Left ventricle myocardium inferior (tissue), 1 donor: ENCODE results near the gene TRIP12. TPM values are rescaled to one million over a fixed set of nuclear protein-coding genes. Genes with fewer than 3 reads are reported as not detected.

Experiments used
- DNase-seq: peaks from one replicate; pipeline ENCODE4 v3.0.0-alpha.2; 2020
- H3K27ac ChIP-seq: fragments of 200-600 bp; replicated peaks from 2 replicates; pipeline ENCODE4 v1.8.0; 2021
- H3K27me3 ChIP-seq: fragments of 200-600 bp; 2 replicates; pipeline ENCODE4 v1.8.0; 2021; ENCODE audit warnings: low read depth
- H3K36me3 ChIP-seq: fragments of 200-600 bp; 2 replicates; pipeline ENCODE4 v1.8.0; 2021
- H3K4me1 ChIP-seq: fragments of 200-600 bp; 2 replicates; pipeline ENCODE4 v1.8.0; 2021
- H3K4me3 ChIP-seq: fragments of 200-600 bp; 2 replicates; pipeline ENCODE4 v1.8.0; 2021; ENCODE audit warnings: mild to moderate bottlenecking, moderate library complexity
- H3K9me3 ChIP-seq: fragments of 200-600 bp; replicated peaks from 2 replicates; pipeline ENCODE4 v1.8.0; 2021
- CTCF ChIP-seq: fragments of 200-600 bp; IDR thresholded peaks from 2 replicates; pipeline ENCODE4 v1.8.0; 2021; ENCODE audit warnings: antibody characterized with exemption, mild to moderate bottlenecking, borderline replicate concordance
- intact Hi-C: fragments of 100-400 bp; cut with micrococcal nuclease; formaldehyde crosslinking; loops from one replicate; pipeline ENCODE4 v1.11.0; 2022
- total RNA-seq: library from RNA; stranded (reverse); fragmentation: NEBNext Ultra II Directional; extraction: Animal tissue kit (Norgen Biotek cat#: 25700); gene quantifications from one replicate; pipeline ENCODE4 v1.2.1, GENCODE V29; 2021
- donor health status: DM: no; HTN: yes; CAD: no; lungs with severe emphysema.

TRIP12 gene
- total RNA-seq, 1 donor from 2014 or later, result 194 TPM

- intact Hi-C loops, result no loop called here
- peaks cover 74% of the 10 kb centered on the region for H3K4me1 ChIP-seq
- H3K36me3 ChIP-seq, result no peaks in the 10 kb centered on the region
- no peaks in the 10 kb centered on the region for H3K9me3 ChIP-seq
- H3K27me3 ChIP-seq, result no peaks in the 10 kb centered on the region
- no peak for DNase-seq
- no peak for TF ChIP-seq CTCF
- H3K4me3 ChIP-seq, result no peak overlapping the region
- H3K27ac ChIP-seq, result no peak overlapping the region
Observed at GRCh38 chr2:229884775-229885699, 36.8 kb downstream of the TRIP12 start.

GRCh38 chr2:229882583-229882982, 39.2 kb downstream of the TRIP12 start:
- H3K4me1 ChIP-seq, result peaks cover 51% of the 10 kb centered on the region
- no peak overlapping the region for H3K4me3 ChIP-seq
- H3K27me3 ChIP-seq, result no peaks in the 10 kb centered on the region
- no peaks in the 10 kb centered on the region for H3K9me3 ChIP-seq
- no peak overlapping the region for H3K27ac ChIP-seq
- no peak for TF ChIP-seq CTCF
- intact Hi-C loops, result no loop called here
- DNase-seq, result no peak
- H3K36me3 ChIP-seq, result peaks cover 23% of the 10 kb centered on the region

- H3K36me3 ChIP-seq, result peaks cover 29% of the 10 kb centered on the region
- intact Hi-C loops, result no loop called here
- no peak overlapping the region for H3K4me3 ChIP-seq
- H3K9me3 ChIP-seq, result no peaks in the 10 kb centered on the region
- H3K27me3 ChIP-seq, result no peaks in the 10 kb centered on the region
- no peak for DNase-seq
- H3K4me1 ChIP-seq, result peaks cover 36% of the 10 kb centered on the region
- H3K27ac ChIP-seq, result no peak overlapping the region
- no peak for TF ChIP-seq CTCF
Observed at GRCh38 chr2:229880892-229881586, 40.8 kb downstream of the TRIP12 start.

- H3K4me1 ChIP-seq, result peaks cover 28% of the 10 kb centered on the region
- no peaks in the 10 kb centered on the region for H3K27me3 ChIP-seq
- H3K27ac ChIP-seq, result no peak overlapping the region
- DNase-seq, result no peak
- intact Hi-C loops, result no loop called here
- no peak overlapping the region for H3K4me3 ChIP-seq
- H3K36me3 ChIP-seq, result peaks cover 29% of the 10 kb centered on the region
- no peaks in the 10 kb centered on the region for H3K9me3 ChIP-seq
- no peak for TF ChIP-seq CTCF
Observed at GRCh38 chr2:229879191-229879950, 42.4 kb downstream of the TRIP12 start.

- Histone ChIP-seq H3K27ac (no peak overlapping the region), H3K9me3 (no peaks in the 10 kb centered on the region), H3K36me3 (peaks cover 35% of the 10 kb centered on the region), H3K27me3 (no peaks in the 10 kb centered on the region), H3K4me3 (no peak overlapping the region), H3K4me1 (peaks cover 29% of the 10 kb centered on the region)
- no peak for DNase-seq
- intact Hi-C loops, result no loop called here
- TF ChIP-seq CTCF, result no peak
Observed at GRCh38 chr2:229875549-229875948, 46.3 kb downstream of the TRIP12 start.
